DOHH2 (cell line): ENCODE results near the gene CREB5.

Experiments used
- H3F3A ChIP-seq: fragments of 200-600 bp; sonication (generic), shearing (Covaris generic); 2 replicates; pipeline ENCODE4 v1.6.0; 2016; ENCODE audit warnings: antibody characterized with exemption, mild to moderate bottlenecking; ENCODE audit not compliant: control insufficient read depth, insufficient read depth
- H3K27ac ChIP-seq: fragments of 200-600 bp; sonication (generic); 2 replicates; pipeline ENCODE4 v1.5.1; 2014; ENCODE audit warnings: low read depth, mild to moderate bottlenecking, low read length, moderate library complexity
- H3K27me3 ChIP-seq: fragments of 200-600 bp; sonication (generic); 2 replicates; pipeline ENCODE4 v1.6.1; 2014; ENCODE audit warnings: mild to moderate bottlenecking, low read length, mixed read lengths; ENCODE audit not compliant: control insufficient read depth
- H3K36me3 ChIP-seq: fragments of 200-600 bp; sonication (generic); 2 replicates; pipeline ENCODE4 v1.6.1; 2014; ENCODE audit warnings: mild to moderate bottlenecking, low read length, moderate library complexity, mixed read lengths; ENCODE audit not compliant: control insufficient read depth
- H3K4me1 ChIP-seq: fragments of 200-600 bp; sonication (generic); 2 replicates; pipeline ENCODE4 v1.6.1; 2014; ENCODE audit warnings: mild to moderate bottlenecking, low read length, mixed read lengths; ENCODE audit not compliant: control insufficient read depth
- H3K4me2 ChIP-seq: fragments of 200-600 bp; sonication (generic); 2 replicates; pipeline ENCODE4 v1.6.0; 2014; ENCODE audit warnings: mild to moderate bottlenecking, low read length, moderate library complexity
- H3K4me3 ChIP-seq: fragments of 200-600 bp; sonication (generic); 2 replicates; pipeline ENCODE4 v1.5.1; 2014; ENCODE audit warnings: mild to moderate bottlenecking, low read length, mixed read lengths
- H3K79me2 ChIP-seq: fragments of 200-600 bp; sonication (generic); 2 replicates; pipeline ENCODE4 v1.6.1; 2014; ENCODE audit warnings: mild to moderate bottlenecking, low read length, mixed read lengths; ENCODE audit not compliant: control insufficient read depth
- H3K9me2 ChIP-seq: fragments of 200-600 bp; sonication (generic); replicated peaks from 2 replicates; pipeline ENCODE4 v1.6.1; 2014; ENCODE audit warnings: mild to moderate bottlenecking, low read length, mixed read lengths; ENCODE audit not compliant: control insufficient read depth
- H3K9me3 ChIP-seq: fragments of 200-600 bp; sonication (generic); 2 replicates; pipeline ENCODE4 v1.6.1; 2014; ENCODE audit warnings: antibody characterized with exemption, low read length, mixed read lengths; ENCODE audit not compliant: control insufficient read depth, insufficient read depth
- H4K20me1 ChIP-seq: fragments of 200-600 bp; sonication (generic); 2 replicates; pipeline ENCODE4 v1.6.0; 2014; ENCODE audit warnings: low read depth, mild to moderate bottlenecking, antibody characterized with exemption, low read length, moderate library complexity; ENCODE audit not compliant: control insufficient read depth, insufficient read depth
- EZH2phosphoT487 ChIP-seq: fragments of 200-600 bp; sonication (generic); IDR thresholded peaks from 2 replicates; pipeline ENCODE4 v1.6.1; 2017; ENCODE audit warnings: borderline replicate concordance, mild to moderate bottlenecking, antibody characterized with exemption, low read length, moderate library complexity, mixed read lengths
- TF ChIP-seq, protein P1 (sequence below): fragments of 200-600 bp; sonication (generic); IDR thresholded peaks from one replicate; pipeline ENCODE4 v1.5.1; 2014; ENCODE audit warnings: antibody characterized with exemption, mild to moderate bottlenecking, low read depth, low read length; ENCODE audit not compliant: poor library complexity, severe bottlenecking

The CREB5 gene

DNA sequence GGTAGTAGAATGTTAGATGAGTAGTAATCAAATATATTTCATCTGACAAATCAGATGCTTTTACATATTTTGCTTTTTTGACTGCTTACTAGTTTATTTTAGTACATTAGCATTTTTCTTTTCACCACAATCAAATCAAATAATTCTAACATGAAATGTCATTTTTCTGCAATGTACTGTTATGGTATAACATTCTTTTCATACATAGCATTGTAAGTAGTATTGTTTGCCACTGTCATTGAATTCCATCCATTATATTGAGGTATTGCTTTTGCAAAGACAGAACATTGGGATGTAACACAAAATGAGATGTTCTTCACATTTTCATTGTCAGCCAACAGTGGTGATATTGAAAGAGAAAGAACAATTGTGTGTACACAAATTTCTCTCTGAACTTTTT is 438.4 kb downstream of the CREB5 start:
- H3K4me1 ChIP-seq: peaks cover 7% of the 10 kb centered on the region
- H3K4me2 ChIP-seq: no peak overlapping the region
- no peaks in the 10 kb centered on the region for H3K9me3 ChIP-seq
- no peak overlapping the region for H3K4me3 ChIP-seq
- no peak for TF ChIP-seq EZH2phosphoT487
- TF ChIP-seq, protein P1, sequence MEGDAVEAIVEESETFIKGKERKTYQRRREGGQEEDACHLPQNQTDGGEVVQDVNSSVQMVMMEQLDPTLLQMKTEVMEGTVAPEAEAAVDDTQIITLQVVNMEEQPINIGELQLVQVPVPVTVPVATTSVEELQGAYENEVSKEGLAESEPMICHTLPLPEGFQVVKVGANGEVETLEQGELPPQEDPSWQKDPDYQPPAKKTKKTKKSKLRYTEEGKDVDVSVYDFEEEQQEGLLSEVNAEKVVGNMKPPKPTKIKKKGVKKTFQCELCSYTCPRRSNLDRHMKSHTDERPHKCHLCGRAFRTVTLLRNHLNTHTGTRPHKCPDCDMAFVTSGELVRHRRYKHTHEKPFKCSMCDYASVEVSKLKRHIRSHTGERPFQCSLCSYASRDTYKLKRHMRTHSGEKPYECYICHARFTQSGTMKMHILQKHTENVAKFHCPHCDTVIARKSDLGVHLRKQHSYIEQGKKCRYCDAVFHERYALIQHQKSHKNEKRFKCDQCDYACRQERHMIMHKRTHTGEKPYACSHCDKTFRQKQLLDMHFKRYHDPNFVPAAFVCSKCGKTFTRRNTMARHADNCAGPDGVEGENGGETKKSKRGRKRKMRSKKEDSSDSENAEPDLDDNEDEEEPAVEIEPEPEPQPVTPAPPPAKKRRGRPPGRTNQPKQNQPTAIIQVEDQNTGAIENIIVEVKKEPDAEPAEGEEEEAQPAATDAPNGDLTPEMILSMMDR: no peak
- no peaks in the 10 kb centered on the region for H3K9me2 ChIP-seq
- peaks cover 48% of the 10 kb centered on the region for H3K27me3 ChIP-seq
- H3K36me3 ChIP-seq: no peaks in the 10 kb centered on the region
- no peaks in the 10 kb centered on the region for H3F3A ChIP-seq
- H3K27ac ChIP-seq: no peak overlapping the region
- H3K79me2 ChIP-seq: no peaks in the 10 kb centered on the region
- H4K20me1 ChIP-seq: no peaks in the 10 kb centered on the region

DNA sequence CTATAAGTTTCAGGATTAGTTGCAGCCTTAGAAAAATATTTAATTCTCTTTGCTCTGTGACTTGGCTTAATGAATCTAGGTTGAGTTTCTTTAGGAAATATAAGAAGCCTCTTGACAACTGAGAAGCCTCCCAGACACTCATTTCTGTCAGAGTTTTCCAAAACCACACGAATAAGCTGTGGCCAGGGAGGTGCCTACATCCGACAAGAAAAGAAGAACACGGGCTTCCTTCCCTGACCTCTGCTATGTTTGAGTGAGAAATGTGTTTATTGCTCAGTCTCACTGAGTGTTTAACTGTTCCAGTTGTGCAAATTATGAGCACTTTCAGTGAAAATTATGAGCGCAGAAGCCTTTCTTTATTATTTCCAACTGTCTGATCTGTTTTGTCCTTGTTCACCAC is 440.8 kb downstream of the CREB5 start:
- no peaks in the 10 kb centered on the region for H4K20me1 ChIP-seq
- peaks cover 7% of the 10 kb centered on the region for H3K4me1 ChIP-seq
- no peaks in the 10 kb centered on the region for H3K9me2 ChIP-seq
- no peaks in the 10 kb centered on the region for H3F3A ChIP-seq
- H3K4me3 ChIP-seq: no peak overlapping the region
- H3K27ac ChIP-seq: no peak overlapping the region
- no peaks in the 10 kb centered on the region for H3K79me2 ChIP-seq
- H3K9me3 ChIP-seq: no peaks in the 10 kb centered on the region
- TF ChIP-seq, protein P1: no peak
- no peak for TF ChIP-seq EZH2phosphoT487
- no peaks in the 10 kb centered on the region for H3K36me3 ChIP-seq
- peaks cover 60% of the 10 kb centered on the region for H3K27me3 ChIP-seq
- 0 out of 2 replicates have a peak overlapping the region, but pooled peaks have one; percentile 77 for H3K4me2 ChIP-seq

DNA sequence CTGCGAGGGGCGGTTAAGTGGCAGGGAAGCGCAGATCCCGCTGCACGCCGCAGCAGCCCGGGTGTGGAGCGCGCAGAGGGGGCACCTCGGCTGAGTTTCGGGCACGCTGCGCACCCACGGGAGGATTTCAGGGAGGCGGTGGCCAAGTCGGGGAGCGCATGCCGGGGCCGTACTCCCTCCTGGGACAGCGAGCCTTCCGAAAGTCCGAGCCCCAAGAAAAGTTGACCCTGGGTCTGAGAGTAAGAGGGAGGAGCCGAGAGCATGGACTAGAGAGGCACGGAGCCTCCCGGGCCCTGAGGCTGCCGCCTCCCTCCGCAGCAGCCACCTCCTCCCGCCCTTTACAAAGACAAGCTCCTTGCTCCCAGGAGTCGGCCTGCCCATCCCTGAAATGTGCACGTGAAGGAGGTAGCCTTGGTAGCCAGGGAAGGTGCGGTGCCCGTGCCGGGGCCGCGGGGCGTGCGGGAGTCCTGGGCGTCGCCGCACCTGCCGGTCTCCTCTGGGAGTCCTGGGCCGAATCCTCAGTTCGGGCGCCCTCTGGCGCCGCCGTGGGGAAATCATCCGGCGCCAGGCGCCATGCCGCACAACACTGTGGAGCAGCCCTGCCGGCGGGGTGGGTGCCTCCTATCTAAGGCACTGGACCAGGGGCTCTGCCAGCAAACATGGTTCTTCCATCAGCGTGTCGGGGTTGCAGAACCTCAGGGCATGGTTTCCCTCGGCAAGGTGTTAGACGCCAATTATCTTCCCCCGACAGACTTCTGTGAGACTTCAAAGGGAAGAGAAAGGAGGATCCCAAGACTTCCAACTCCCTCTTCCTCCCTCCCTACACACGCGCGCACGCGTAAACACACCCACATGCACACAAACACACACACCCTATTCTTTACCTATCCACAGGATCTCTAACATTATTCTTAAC is 441.8 kb downstream of the CREB5 start:
- Histone ChIP-seq H3K36me3 (no peaks in the 10 kb centered on the region), H3K79me2 (no peaks in the 10 kb centered on the region), H3K27ac (no peak overlapping the region), H3K27me3 (peaks cover 59% of the 10 kb centered on the region), H4K20me1 (no peaks in the 10 kb centered on the region), H3K9me3 (no peaks in the 10 kb centered on the region), H3K4me2 (peak overlapping the region; percentile 77), H3K4me1 (peaks cover 7% of the 10 kb centered on the region), H3K4me3 (peak overlapping the region; percentile 67), H3K9me2 (no peaks in the 10 kb centered on the region), H3F3A (no peaks in the 10 kb centered on the region)
- TF ChIP-seq, protein P1: peak; percentile 96
- TF ChIP-seq EZH2phosphoT487: peak; percentile 79
